GM21717 (cell line): ENCODE data around the gene CAPZB.

ENCODE experiments used
- ATAC-seq: cut with Tn5 transposase; IDR thresholded peaks from one replicate; pipeline ENCODE4 v1.9.1; 2021; ENCODE audit warnings: mild to moderate bottlenecking, moderate library complexity; ENCODE audit not compliant: unreplicated experiment

Gene CAPZB

DNA sequence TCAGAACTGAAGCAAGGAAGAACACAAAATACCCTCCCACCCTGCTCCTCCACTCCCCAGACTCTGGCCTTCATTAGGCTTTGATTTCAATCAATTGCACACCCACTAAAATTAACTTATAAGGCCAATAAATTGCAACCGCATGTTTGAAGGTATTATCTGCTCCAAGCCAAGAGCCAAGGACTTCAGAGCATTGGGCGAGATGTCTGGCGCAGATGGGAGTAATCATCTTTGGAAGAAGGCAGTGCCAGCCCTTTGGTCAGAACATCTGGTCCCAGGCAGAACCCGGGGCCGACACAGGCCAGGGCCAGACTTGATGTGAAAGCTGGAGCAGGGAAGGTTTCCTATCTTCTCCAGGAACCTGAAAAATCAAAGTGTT is 113.2 kb downstream of the CAPZB start:
- ATAC-seq, result no peak

- ATAC-seq, result no peak
Measured at GRCh38 chr1:19371226-19372135, 113.9 kb downstream of the CAPZB start.

- no peak for ATAC-seq
Measured at GRCh38 chr1:19370453-19371170, 114.7 kb downstream of the CAPZB start.

- no peak for ATAC-seq
Measured at GRCh38 chr1:19369396-19370090, 115.8 kb downstream of the CAPZB start.

DNA sequence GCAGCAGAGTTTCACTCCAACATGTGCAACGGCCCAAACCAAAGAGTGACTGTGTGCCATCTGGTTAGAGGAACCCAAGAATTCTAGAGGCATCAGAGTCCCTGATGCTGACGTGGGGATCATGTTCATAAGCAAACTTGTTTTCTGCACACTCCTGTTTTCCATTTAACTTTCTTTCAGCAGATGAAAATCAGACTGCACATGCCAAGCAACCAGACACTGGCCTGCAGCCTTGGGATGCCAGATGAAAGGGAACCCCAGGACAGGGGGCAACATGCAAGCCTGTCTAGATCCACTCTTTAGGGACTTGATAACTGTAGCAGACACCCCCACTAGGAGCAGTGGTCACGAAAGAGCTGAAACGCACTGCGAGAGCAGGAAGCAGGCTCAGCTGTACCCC is 116.4 kb downstream of the CAPZB start:
- ATAC-seq, result no peak

DNA sequence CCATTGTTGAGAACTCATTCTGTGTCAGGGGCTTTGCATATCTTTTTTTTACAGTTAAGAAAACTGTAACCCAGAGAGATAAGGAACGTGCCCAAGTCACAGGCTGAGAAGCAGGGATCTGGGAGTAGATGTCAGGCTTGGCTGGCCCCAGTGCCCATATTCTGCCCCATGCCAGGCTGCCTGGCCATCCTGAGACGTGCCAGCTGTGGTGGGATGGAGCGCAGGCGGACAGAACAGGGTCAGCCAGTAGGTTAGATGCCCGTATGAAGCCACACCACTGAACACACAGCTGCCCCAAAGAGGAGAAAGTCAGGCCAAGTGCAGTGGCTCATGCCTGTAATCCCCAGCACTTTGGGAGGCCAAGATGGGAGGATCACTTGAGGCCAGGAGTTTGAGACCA is 117.3 kb downstream of the CAPZB start:
- no peak for ATAC-seq

DNA sequence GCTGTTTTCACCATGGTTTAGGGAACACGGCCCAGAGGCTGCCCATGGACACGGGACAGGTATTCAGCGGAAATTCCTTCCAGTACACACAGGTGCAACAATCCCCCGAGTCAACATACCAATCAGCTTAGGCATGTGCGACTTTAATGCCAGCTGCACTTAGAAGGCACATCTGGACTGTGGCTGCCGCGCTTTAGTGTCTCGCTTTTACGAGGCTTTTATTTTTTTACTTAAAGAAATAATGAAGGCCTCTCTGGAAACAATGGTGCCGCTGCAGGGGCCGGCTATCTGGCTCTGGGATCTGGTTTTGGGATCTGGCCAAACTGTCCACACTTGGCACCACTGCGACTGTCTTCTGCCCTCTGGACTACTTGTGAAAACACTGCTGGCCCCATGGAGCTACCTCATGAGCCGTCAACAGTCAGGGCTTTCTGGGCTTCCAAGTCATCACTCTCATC is 117.7 kb downstream of the CAPZB start:
- ATAC-seq, result no peak

DNA sequence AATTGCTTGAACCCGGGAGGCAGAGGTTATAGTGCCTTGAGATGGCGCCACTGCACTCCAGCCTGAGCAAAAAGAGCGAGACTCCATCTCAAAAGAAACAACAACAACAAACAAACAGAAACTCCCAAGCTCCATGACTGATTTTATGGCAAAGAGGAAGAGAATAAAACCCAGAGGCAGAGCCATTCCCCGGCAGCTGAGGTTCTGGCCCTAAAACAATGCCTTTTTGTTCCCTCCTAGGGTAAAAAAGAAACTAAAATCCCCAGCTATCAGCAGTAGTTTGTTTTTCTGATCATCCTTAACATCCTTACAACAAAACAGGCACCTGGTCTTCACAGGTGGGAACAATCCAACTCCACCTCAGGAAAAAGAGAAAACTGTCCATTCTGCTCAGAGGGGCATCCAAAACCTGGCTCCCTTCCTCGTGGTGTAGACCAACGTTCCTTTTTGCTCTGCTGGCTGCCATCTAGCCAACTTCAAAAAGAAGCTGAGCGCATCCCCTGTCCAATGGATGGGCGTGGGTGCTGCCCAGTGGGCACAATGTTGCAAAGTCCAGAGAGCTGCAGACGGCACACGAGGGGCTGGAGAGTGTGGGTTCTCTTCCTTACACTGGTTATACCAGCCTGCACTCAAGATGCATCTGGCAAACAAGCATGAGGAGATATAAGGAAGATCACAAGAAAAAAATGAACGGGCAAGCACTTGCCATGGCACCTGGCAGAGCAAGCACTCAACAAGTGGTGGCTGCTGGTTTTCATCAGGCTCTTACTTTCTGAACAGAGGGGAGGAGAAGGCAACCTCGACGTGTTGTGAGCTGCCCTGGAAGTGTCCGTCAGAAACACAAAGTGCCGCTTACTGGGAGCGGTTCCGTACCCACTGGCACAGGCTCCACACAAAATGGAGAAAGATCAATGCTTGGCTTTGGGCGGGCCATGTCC is 118.5 kb downstream of the CAPZB start:
- no peak for ATAC-seq

DNA sequence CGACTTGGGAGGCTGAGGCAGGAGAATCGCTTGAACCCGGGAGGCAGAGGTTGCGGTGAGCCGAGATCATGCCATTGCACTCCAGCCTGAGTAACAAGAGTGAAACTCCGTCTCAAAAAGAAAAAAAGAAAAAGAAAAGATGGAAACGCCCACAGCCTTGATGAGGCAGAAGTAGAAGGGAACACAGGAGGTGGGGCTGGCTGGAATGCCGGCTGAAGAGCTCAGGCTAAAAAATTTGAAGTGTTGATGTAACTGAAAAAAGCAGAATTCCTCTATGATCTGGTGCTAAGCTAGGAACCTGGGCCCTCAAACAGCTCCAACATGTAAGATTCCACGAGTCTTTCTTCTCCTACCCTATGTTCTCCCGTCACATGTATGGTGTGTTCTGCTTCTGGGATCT is 119.6 kb downstream of the CAPZB start:
- no peak for ATAC-seq

GRCh38 chr1:19363536-19364152 is 121.7 kb downstream of the CAPZB start:
- ATAC-seq, result no peak

GRCh38 chr1:19361611-19362147 is 123.7 kb downstream of the CAPZB start:
- no peak for ATAC-seq

GRCh38 chr1:19360843-19361610 is 124.3 kb downstream of the CAPZB start:
- no peak for ATAC-seq

- ATAC-seq, result no peak
Measured at GRCh38 chr1:19360432-19360831, 124.9 kb downstream of the CAPZB start.

DNA sequence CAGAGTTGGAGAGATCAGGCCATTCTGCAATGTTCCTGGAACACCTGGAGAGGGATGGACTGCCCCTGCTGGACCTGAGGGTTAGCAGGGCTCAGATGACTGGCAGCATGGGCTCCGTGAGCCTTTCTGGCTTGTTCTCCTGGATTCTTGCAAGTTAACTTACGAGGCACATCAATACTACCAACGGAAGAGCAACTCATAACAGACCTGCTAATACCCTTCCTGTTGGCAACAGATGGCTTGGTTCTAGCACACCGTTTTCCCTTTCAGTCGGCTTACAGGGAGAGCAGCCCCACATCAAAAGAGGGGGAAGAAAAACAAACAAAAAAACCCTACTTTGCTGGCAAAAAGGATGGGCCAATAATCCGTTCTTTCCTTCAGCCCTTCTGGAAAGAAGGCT is 125.3 kb downstream of the CAPZB start:
- no peak for ATAC-seq

- ATAC-seq, result no peak
Measured at GRCh38 chr1:19359357-19359756, 126.0 kb downstream of the CAPZB start.

DNA sequence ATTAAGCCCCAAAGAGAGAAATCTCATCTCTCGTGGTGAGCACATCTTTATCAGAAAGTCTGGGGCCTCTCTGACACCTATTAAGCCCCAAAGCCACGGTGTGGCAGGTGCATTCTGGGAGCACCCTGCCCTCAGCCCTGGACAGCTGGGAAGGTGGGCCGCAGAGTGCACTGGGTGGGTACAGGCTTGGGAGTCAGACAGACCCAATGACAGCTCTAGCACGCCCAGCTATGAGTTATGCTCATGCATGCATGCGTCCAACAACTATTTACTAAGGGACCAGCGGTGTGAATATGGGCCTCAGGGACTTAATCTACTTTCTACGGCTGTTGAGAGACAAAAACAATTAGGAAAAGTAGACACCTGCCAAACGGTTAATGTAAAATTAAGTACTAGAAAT is 126.6 kb downstream of the CAPZB start:
- no peak for ATAC-seq

- ATAC-seq, result no peak
Measured at GRCh38 chr1:19357299-19357986, 127.9 kb downstream of the CAPZB start.

GRCh38 chr1:19356266-19356665 is 129.1 kb downstream of the CAPZB start:
- no peak for ATAC-seq
